H9 (cell line): Measurements from ENCODE around the gene PRXL2C. TPM values are rescaled to one million over a fixed set of nuclear protein-coding genes. Genes with fewer than 3 reads are reported as not detected.

Source experiments
- DNase-seq: peaks from one replicate; pipeline ENCODE4 v3.0.0-alpha.2; 2017
- H2AFZ ChIP-seq: one replicate; pipeline ENCODE4 v1.6.1; 2013; ENCODE audit warnings: mild to moderate bottlenecking, low read length, control low read depth, moderate library complexity
- H2AK5ac ChIP-seq: 2 replicates; pipeline ENCODE4 v1.6.1; 2013; ENCODE audit warnings: low read length, control low read depth, mixed read lengths; ENCODE audit not compliant: insufficient read length
- H2BK120ac ChIP-seq: one replicate; pipeline ENCODE4 v1.6.1; 2013; ENCODE audit warnings: low read depth, mild to moderate bottlenecking, low read length, control low read depth, inconsistent platforms; ENCODE audit not compliant: poor library complexity, severe bottlenecking
- H2BK12ac ChIP-seq: 2 replicates; pipeline ENCODE4 v1.6.1; 2013; ENCODE audit warnings: low read length, control low read depth, mixed read lengths, low read depth; ENCODE audit not compliant: insufficient read length
- H2BK15ac ChIP-seq: 2 replicates; pipeline ENCODE4 v1.6.1; 2013; ENCODE audit warnings: low read depth, low read length, control low read depth
- H2BK20ac ChIP-seq: one replicate; pipeline ENCODE4 v1.6.1; 2013; ENCODE audit warnings: low read depth, mild to moderate bottlenecking, low read length, control low read depth, inconsistent platforms; ENCODE audit not compliant: poor library complexity, severe bottlenecking
- H2BK5ac ChIP-seq: 2 replicates; pipeline ENCODE4 v1.6.1; 2013; ENCODE audit warnings: low read length, control low read depth, mixed read lengths; ENCODE audit not compliant: insufficient read length
- H3K14ac ChIP-seq: 2 replicates; pipeline ENCODE4 v1.6.1; 2013; ENCODE audit warnings: low read length, control low read depth; ENCODE audit not compliant: insufficient read depth
- H3K18ac ChIP-seq: 2 replicates; pipeline ENCODE4 v1.6.1; 2013; ENCODE audit warnings: low read depth, mild to moderate bottlenecking, mixed read lengths, low read length, control low read depth; ENCODE audit not compliant: insufficient read length
- H3K23ac ChIP-seq: 2 replicates; pipeline ENCODE4 v1.6.1; 2013; ENCODE audit warnings: low read length, control low read depth, mixed read lengths, low read depth; ENCODE audit not compliant: insufficient read length
- H3K23me2 ChIP-seq: 2 replicates; pipeline ENCODE4 v1.6.1; 2013; ENCODE audit warnings: low read depth, mild to moderate bottlenecking, mixed read lengths, low read length, control low read depth; ENCODE audit not compliant: insufficient read length, poor library complexity, severe bottlenecking
- H3K27ac ChIP-seq: 2 replicates; pipeline ENCODE4 v1.5.1; 2013; ENCODE audit warnings: low read length, control low read depth, mixed read lengths, low read depth; ENCODE audit not compliant: insufficient read length
- H3K27me3 ChIP-seq: 2 replicates; pipeline ENCODE4 v1.6.1; 2013; ENCODE audit warnings: low read length, control low read depth, inconsistent platforms; ENCODE audit not compliant: insufficient read depth
- H3K4ac ChIP-seq: 2 replicates; pipeline ENCODE4 v1.6.1; 2013; ENCODE audit warnings: low read depth, mild to moderate bottlenecking, control low read depth, inconsistent platforms, low read length, moderate library complexity
- H3K4me1 ChIP-seq: 2 replicates; pipeline ENCODE4 v1.6.1; 2013; ENCODE audit warnings: low read length, control low read depth, inconsistent platforms; ENCODE audit not compliant: insufficient read depth
- H3K4me2 ChIP-seq: 2 replicates; pipeline ENCODE4 v1.6.1; 2013; ENCODE audit warnings: low read length, control low read depth, mixed read lengths; ENCODE audit not compliant: insufficient read length, insufficient read depth
- H3K56ac ChIP-seq: 2 replicates; pipeline ENCODE4 v1.6.1; 2013; ENCODE audit warnings: low read depth, mild to moderate bottlenecking, mixed read lengths, low read length, control low read depth; ENCODE audit not compliant: insufficient read length
- H3K79me1 ChIP-seq: 2 replicates; pipeline ENCODE4 v1.6.1; 2013; ENCODE audit warnings: low read depth, mild to moderate bottlenecking, moderate library complexity, low read length, control low read depth, inconsistent platforms; ENCODE audit not compliant: insufficient read depth, poor library complexity, severe bottlenecking
- H3K79me2 ChIP-seq: 2 replicates; pipeline ENCODE4 v1.6.1; 2013; ENCODE audit warnings: low read length, control low read depth, inconsistent platforms; ENCODE audit not compliant: insufficient read depth
- H3K9ac ChIP-seq: 2 replicates; pipeline ENCODE4 v1.6.1; 2013; ENCODE audit warnings: low read length, control low read depth, mixed read lengths; ENCODE audit not compliant: insufficient read length; ENCODE audit errors: extremely low read depth
- H3K9me3 ChIP-seq: one replicate; pipeline ENCODE4 v1.6.1; 2013; ENCODE audit warnings: low read depth, low read length, inconsistent platforms; ENCODE audit not compliant: control insufficient read depth
- H3T11ph ChIP-seq: one replicate; pipeline ENCODE4 v1.6.1; 2013; ENCODE audit warnings: mild to moderate bottlenecking, low read length, control low read depth, inconsistent platforms
- H4K20me1 ChIP-seq: one replicate; pipeline ENCODE4 v1.6.1; 2013; ENCODE audit not compliant: control insufficient read depth, insufficient read length, insufficient read depth
- H4K5ac ChIP-seq: 2 replicates; pipeline ENCODE4 v1.6.1; 2013; ENCODE audit warnings: low read depth, mild to moderate bottlenecking, mixed read lengths, low read length, control low read depth; ENCODE audit not compliant: insufficient read length
- H4K8ac ChIP-seq: replicated peaks from 2 replicates; pipeline ENCODE4 v1.6.1; 2013; ENCODE audit warnings: low read length, control low read depth, mixed read lengths, low read depth; ENCODE audit not compliant: insufficient read length
- H4K91ac ChIP-seq: 2 replicates; pipeline ENCODE4 v1.6.1; 2013; ENCODE audit warnings: low read depth, mild to moderate bottlenecking, moderate library complexity, mixed read lengths, low read length, control low read depth; ENCODE audit not compliant: insufficient read length
- H3K27ac Mint-ChIP-seq, 3 experiments: 2 replicates in 2 of 3; 3 replicates in 1 of 3; pipeline ENCODE4 v1.8.0; 2020 to 2021; ENCODE audit warnings: mixed read lengths in 3 of 3, mild to moderate bottlenecking in 1 of 3, moderate library complexity in 1 of 3
- H3K27me3 Mint-ChIP-seq: 2 replicates; pipeline ENCODE4 v1.8.0; 2021; ENCODE audit warnings: low read depth, mild to moderate bottlenecking, moderate library complexity, mixed read lengths
- H3K36me3 Mint-ChIP-seq, 3 experiments: 2 replicates in 2 of 3; 3 replicates in 1 of 3; pipeline ENCODE4 v1.8.0; 2020 to 2021; ENCODE audit warnings: low read depth in 3 of 3, mixed read lengths in 3 of 3; ENCODE audit not compliant: insufficient read depth in 1 of 3
- H3K4me1 Mint-ChIP-seq, 2 experiments: 2 replicates each; pipeline ENCODE4 v1.8.0; 2020; ENCODE audit warnings: mixed read lengths in 2 of 2
- H3K4me3 Mint-ChIP-seq, 2 experiments: 2 replicates in 1 of 2; 3 replicates in 1 of 2; pipeline ENCODE4 v1.8.0; 2020 to 2021; ENCODE audit warnings: mild to moderate bottlenecking in 2 of 2, mixed read lengths in 2 of 2, moderate library complexity in 1 of 2
- H3K9me3 Mint-ChIP-seq, 2 experiments: 2 replicates in 1 of 2; 3 replicates in 1 of 2; pipeline ENCODE4 v1.8.0; 2020; ENCODE audit warnings: mild to moderate bottlenecking in 2 of 2, mixed read lengths in 2 of 2, moderate library complexity in 1 of 2
- WGBS: extraction: QIAGEN DNeasy Blood & Tissue Kit; methylation state at CpG from one replicate; pipeline ENCODE4 v1.1.7; 2013; ENCODE audit warnings: missing lambda C conversion rate, low lambda C conversion rate, mixed read lengths; ENCODE audit not compliant: insufficient read length; ENCODE audit errors: extremely low coverage; 5-methylcytosine and 5-hydroxymethylcytosine counted together
- total RNA-seq: library from RNA; stranded (reverse); gene quantifications from 2 replicates; pipeline ENCODE4 v1.2.1, GENCODE V29; 2021
- TF ChIP-seq, protein P1 (sequence below): fragments of 200-600 bp; sonication (generic); conservative IDR thresholded peaks from 3 replicates; pipeline ENCODE4 v1.8.0; 2021; ENCODE audit warnings: antibody characterized with exemption, mild to moderate bottlenecking

PRXL2C gene
- total RNA-seq, 1 experiment from 2014 or later: 4.7 TPM

DNA sequence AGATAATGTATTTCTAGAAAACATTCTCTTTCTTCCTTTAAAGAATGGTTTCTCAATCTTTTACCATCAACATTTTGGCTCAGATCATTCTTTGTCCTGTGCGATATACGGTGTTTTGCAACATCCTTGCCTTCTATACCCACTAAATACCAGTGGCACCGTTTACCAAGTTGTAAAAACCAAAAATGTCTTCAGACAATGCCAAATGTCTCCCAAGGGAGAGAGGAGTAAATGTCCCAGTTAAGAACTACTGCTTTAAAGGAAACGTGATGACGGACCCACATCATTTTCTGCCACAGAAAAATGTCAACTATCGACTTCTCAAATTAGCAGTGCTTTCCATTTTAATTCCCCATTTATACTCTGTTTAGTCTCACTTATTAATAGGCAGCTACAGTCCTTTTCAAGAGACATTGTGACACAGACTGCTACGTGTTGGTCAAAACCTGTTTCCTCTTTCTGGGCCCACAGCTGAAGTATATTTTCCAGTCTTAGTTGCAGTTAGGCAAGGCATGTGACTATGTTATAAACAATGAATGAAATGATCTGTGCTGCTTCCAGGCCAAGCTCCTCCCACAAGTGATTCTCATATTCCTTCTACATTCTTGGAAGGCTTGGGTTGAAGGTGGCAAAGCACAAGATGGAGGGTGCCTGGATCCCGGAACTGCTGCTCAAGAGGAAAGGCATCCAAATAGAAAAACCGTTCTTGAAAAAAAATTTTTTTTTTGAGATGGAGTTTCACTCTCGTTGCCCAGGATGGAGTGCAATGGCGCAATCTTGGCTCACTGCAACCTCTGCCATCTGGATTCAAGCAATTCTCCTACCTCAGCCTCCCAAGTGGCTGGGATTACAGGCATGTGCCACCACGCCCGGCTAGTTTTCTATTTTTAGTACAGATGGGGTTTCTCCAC, 8.8 kb downstream of the PRXL2C start:
- Histone ChIP-seq H3K14ac (no peak overlapping the region), H4K20me1 (no peaks in the 10 kb centered on the region), H3K9ac (no peak overlapping the region), H3K4me2 (no peak overlapping the region), H2BK12ac (no peak overlapping the region), H2BK120ac (no peak overlapping the region), H3K4me1 (no peaks in the 10 kb centered on the region), H2BK20ac (no peak overlapping the region), H3K4ac (no peak overlapping the region), H2AK5ac (no peak overlapping the region), H2AFZ (no peak overlapping the region), H2BK5ac (no peak overlapping the region), H3K79me2 (no peaks in the 10 kb centered on the region), H4K91ac (no peak overlapping the region), H3K56ac (no peak overlapping the region), H3K27ac (no peak overlapping the region), H4K8ac (no peak overlapping the region), H2BK15ac (no peak overlapping the region), H3K18ac (no peak overlapping the region), H3K79me1 (no peaks in the 10 kb centered on the region), H3K23ac (no peak overlapping the region), H3T11ph (no peak overlapping the region), H3K9me3 (no peaks in the 10 kb centered on the region), H4K5ac (no peak overlapping the region), H3K23me2 (no peaks in the 10 kb centered on the region), H3K27me3 (no peaks in the 10 kb centered on the region)
- DNase-seq: no peak
- Mint-ChIP-seq H3K27me3 (no peaks in the 10 kb centered on the region), H3K4me1 (no peaks in the 10 kb centered on the region), H3K27ac (no peak overlapping the region), H3K36me3 (peaks cover 2 to 11% (median 4%) of the 10 kb centered on the region in 3 experiments; a peak in 5 of 7 replicates), H3K4me3 (no peak overlapping the region), H3K9me3 (no peaks in the 10 kb centered on the region)
- no CpG with 5 or more reads among the region's 13 CpGs for WGBS
- TF ChIP-seq, protein P1, sequence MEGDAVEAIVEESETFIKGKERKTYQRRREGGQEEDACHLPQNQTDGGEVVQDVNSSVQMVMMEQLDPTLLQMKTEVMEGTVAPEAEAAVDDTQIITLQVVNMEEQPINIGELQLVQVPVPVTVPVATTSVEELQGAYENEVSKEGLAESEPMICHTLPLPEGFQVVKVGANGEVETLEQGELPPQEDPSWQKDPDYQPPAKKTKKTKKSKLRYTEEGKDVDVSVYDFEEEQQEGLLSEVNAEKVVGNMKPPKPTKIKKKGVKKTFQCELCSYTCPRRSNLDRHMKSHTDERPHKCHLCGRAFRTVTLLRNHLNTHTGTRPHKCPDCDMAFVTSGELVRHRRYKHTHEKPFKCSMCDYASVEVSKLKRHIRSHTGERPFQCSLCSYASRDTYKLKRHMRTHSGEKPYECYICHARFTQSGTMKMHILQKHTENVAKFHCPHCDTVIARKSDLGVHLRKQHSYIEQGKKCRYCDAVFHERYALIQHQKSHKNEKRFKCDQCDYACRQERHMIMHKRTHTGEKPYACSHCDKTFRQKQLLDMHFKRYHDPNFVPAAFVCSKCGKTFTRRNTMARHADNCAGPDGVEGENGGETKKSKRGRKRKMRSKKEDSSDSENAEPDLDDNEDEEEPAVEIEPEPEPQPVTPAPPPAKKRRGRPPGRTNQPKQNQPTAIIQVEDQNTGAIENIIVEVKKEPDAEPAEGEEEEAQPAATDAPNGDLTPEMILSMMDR: no peak
